ENCODE results near the gene USP54.

The USP54 gene

GRCh38 chr10:73559590-73559989 lies 31.6 kb downstream of the USP54 start:
- Histone ChIP-seq H3K9me3 (ENCODE audit: insufficient read depth, low read depth, low read length) (no peaks in the 10 kb centered on the region), H3K4me1 (ENCODE audit: insufficient read depth, low read length) (no peaks in the 10 kb centered on the region), H3K4me3 (ENCODE audit: low read length) (no peak overlapping the region), H3K36me3 (ENCODE audit: insufficient read depth, low read length) (peaks cover 10% of the 10 kb centered on the region), H3K9ac (ENCODE audit: low read depth, low read length) (no peak overlapping the region), H3K27ac (ENCODE audit: low read depth, low read length) (no peak overlapping the region), H3K27me3 (ENCODE audit: insufficient read depth, low read length) (no peaks in the 10 kb centered on the region)
- WGBS: 97% methylated on average over 4 of the region's 6 CpGs

GRCh38 chr10:73556855-73557254 lies 34.3 kb downstream of the USP54 start:
- 97% methylated on average over 2 of the region's 2 CpGs for WGBS

GRCh38 chr10:73554721-73555120 lies 36.4 kb downstream of the USP54 start:
- Histone ChIP-seq H3K27ac (ENCODE audit: low read depth, low read length) (no peak overlapping the region), H3K4me3 (ENCODE audit: low read length) (no peak overlapping the region), H3K9ac (ENCODE audit: low read depth, low read length) (no peak overlapping the region), H3K4me1 (ENCODE audit: insufficient read depth, low read length) (no peaks in the 10 kb centered on the region; the same call in 1 of the 2 replicates), H3K36me3 (ENCODE audit: insufficient read depth, low read length) (peaks cover 8% of the 10 kb centered on the region), H3K9me3 (ENCODE audit: insufficient read depth, low read depth, low read length) (no peaks in the 10 kb centered on the region), H3K27me3 (ENCODE audit: insufficient read depth, low read length) (no peaks in the 10 kb centered on the region)

More at GRCh38 chr10:73556855-73557254, 34.3 kb downstream of the USP54 start:
- Histone ChIP-seq H3K27ac (ENCODE audit: low read depth, low read length) (no peak overlapping the region), H3K9ac (ENCODE audit: low read depth, low read length) (no peak overlapping the region), H3K27me3 (ENCODE audit: insufficient read depth, low read length) (no peaks in the 10 kb centered on the region), H3K9me3 (ENCODE audit: insufficient read depth, low read depth, low read length) (no peaks in the 10 kb centered on the region), H3K4me3 (ENCODE audit: low read length) (no peak overlapping the region), H3K4me1 (ENCODE audit: insufficient read depth, low read length) (no peaks in the 10 kb centered on the region; the same call in 1 of the 2 replicates), H3K36me3 (ENCODE audit: insufficient read depth, low read length) (peaks cover 8% of the 10 kb centered on the region)

- Histone ChIP-seq H3K27ac (ENCODE audit: low read depth, low read length) (no peak overlapping the region), H3K4me3 (ENCODE audit: low read length) (no peak overlapping the region), H3K4me1 (ENCODE audit: insufficient read depth, low read length) (no peaks in the 10 kb centered on the region; the same call in 1 of the 2 replicates), H3K36me3 (ENCODE audit: insufficient read depth, low read length) (peaks cover 8% of the 10 kb centered on the region), H3K9me3 (ENCODE audit: insufficient read depth, low read depth, low read length) (no peaks in the 10 kb centered on the region), H3K27me3 (ENCODE audit: insufficient read depth, low read length) (no peaks in the 10 kb centered on the region), H3K9ac (ENCODE audit: low read depth, low read length) (no peak overlapping the region)
- WGBS: 100% methylated on average over 2 of the region's 2 CpGs
Measured at GRCh38 chr10:73553761-73554160, 37.4 kb downstream of the USP54 start.

- Histone ChIP-seq H3K4me3 (ENCODE audit: low read length) (no peak overlapping the region), H3K27ac (ENCODE audit: low read depth, low read length) (no peak overlapping the region), H3K9me3 (ENCODE audit: insufficient read depth, low read depth, low read length) (no peaks in the 10 kb centered on the region), H3K4me1 (ENCODE audit: insufficient read depth, low read length) (no peaks in the 10 kb centered on the region; the same call in 1 of the 2 replicates), H3K9ac (ENCODE audit: low read depth, low read length) (no peak overlapping the region), H3K27me3 (ENCODE audit: insufficient read depth, low read length) (no peaks in the 10 kb centered on the region), H3K36me3 (ENCODE audit: insufficient read depth, low read length) (peaks cover 2% of the 10 kb centered on the region; the same call in 1 of the 2 replicates)
- WGBS: 81% methylated on average over 3 of the region's 3 CpGs
Measured at GRCh38 chr10:73552819-73553715, 38.1 kb downstream of the USP54 start.

- no peaks in the 10 kb centered on the region for H3K27me3 ChIP-seq (ENCODE audit: insufficient read depth, low read length)
- no peak overlapping the region for H3K4me3 ChIP-seq (ENCODE audit: low read length)
- WGBS: 90% methylated on average over 1 of the region's 1 CpG
- no peaks in the 10 kb centered on the region; the same call in 1 of the 2 replicates for H3K4me1 ChIP-seq (ENCODE audit: insufficient read depth, low read length)
- no peak overlapping the region for H3K9ac ChIP-seq (ENCODE audit: low read depth, low read length)
- no peak overlapping the region for H3K27ac ChIP-seq (ENCODE audit: low read depth, low read length)
- H3K36me3 ChIP-seq (ENCODE audit: insufficient read depth, low read length): no peaks in the 10 kb centered on the region
- no peaks in the 10 kb centered on the region for H3K9me3 ChIP-seq (ENCODE audit: insufficient read depth, low read depth, low read length)
Measured at GRCh38 chr10:73551515-73551914, 39.6 kb downstream of the USP54 start.

GRCh38 chr10:73545357-73545756 lies 45.8 kb downstream of the USP54 start:
- H3K36me3 ChIP-seq (ENCODE audit: insufficient read depth, low read length): peaks cover 39% of the 10 kb centered on the region
- no peak overlapping the region for H3K9ac ChIP-seq (ENCODE audit: low read depth, low read length)
- H3K4me3 ChIP-seq (ENCODE audit: low read length): no peak overlapping the region
- H3K4me1 ChIP-seq (ENCODE audit: insufficient read depth, low read length): no peaks in the 10 kb centered on the region
- H3K9me3 ChIP-seq (ENCODE audit: insufficient read depth, low read depth, low read length): no peaks in the 10 kb centered on the region
- no peak overlapping the region for H3K27ac ChIP-seq (ENCODE audit: low read depth, low read length)
- 95% methylated on average over 2 of the region's 2 CpGs for WGBS
- H3K27me3 ChIP-seq (ENCODE audit: insufficient read depth, low read length): no peaks in the 10 kb centered on the region

- H3K27me3 ChIP-seq (ENCODE audit: insufficient read depth, low read length): no peaks in the 10 kb centered on the region
- H3K4me1 ChIP-seq (ENCODE audit: insufficient read depth, low read length): no peaks in the 10 kb centered on the region
- H3K4me3 ChIP-seq (ENCODE audit: low read length): no peak overlapping the region
- no peak overlapping the region for H3K27ac ChIP-seq (ENCODE audit: low read depth, low read length)
- H3K9ac ChIP-seq (ENCODE audit: low read depth, low read length): no peak overlapping the region
- no peaks in the 10 kb centered on the region for H3K9me3 ChIP-seq (ENCODE audit: insufficient read depth, low read depth, low read length)
- WGBS: 95% methylated on average over 7 of the region's 7 CpGs
- peaks cover 70% of the 10 kb centered on the region for H3K36me3 ChIP-seq (ENCODE audit: insufficient read depth, low read length)
Measured at GRCh38 chr10:73537709-73538108, 53.4 kb downstream of the USP54 start.

- Histone ChIP-seq H3K4me3 (ENCODE audit: low read length) (no peak overlapping the region), H3K9ac (ENCODE audit: low read depth, low read length) (no peak overlapping the region), H3K4me1 (ENCODE audit: insufficient read depth, low read length) (no peaks in the 10 kb centered on the region), H3K36me3 (ENCODE audit: insufficient read depth, low read length) (peaks cover 67% of the 10 kb centered on the region), H3K27me3 (ENCODE audit: insufficient read depth, low read length) (no peaks in the 10 kb centered on the region), H3K9me3 (ENCODE audit: insufficient read depth, low read depth, low read length) (no peaks in the 10 kb centered on the region), H3K27ac (ENCODE audit: low read depth, low read length) (no peak overlapping the region)
- 95% methylated on average over 1 of the region's 2 CpGs for WGBS
Measured at GRCh38 chr10:73537288-73537687, 53.9 kb downstream of the USP54 start.

- H3K9ac ChIP-seq (ENCODE audit: low read depth, low read length): no peak overlapping the region
- 100% methylated on average over 1 of the region's 1 CpG for WGBS
- peaks cover 53% of the 10 kb centered on the region for H3K36me3 ChIP-seq (ENCODE audit: insufficient read depth, low read length)
- no peaks in the 10 kb centered on the region for H3K27me3 ChIP-seq (ENCODE audit: insufficient read depth, low read length)
- no peaks in the 10 kb centered on the region for H3K9me3 ChIP-seq (ENCODE audit: insufficient read depth, low read depth, low read length)
- H3K4me1 ChIP-seq (ENCODE audit: insufficient read depth, low read length): no peaks in the 10 kb centered on the region
- no peak overlapping the region for H3K4me3 ChIP-seq (ENCODE audit: low read length)
- no peak overlapping the region for H3K27ac ChIP-seq (ENCODE audit: low read depth, low read length)
Measured at GRCh38 chr10:73534857-73535256, 56.3 kb downstream of the USP54 start.

GRCh38 chr10:73529089-73529832 lies 61.9 kb downstream of the USP54 start:
- no peak overlapping the region for H3K4me3 ChIP-seq (ENCODE audit: low read length)
- H3K9ac ChIP-seq (ENCODE audit: low read depth, low read length): no peak overlapping the region
- peaks cover 53% of the 10 kb centered on the region for H3K36me3 ChIP-seq (ENCODE audit: insufficient read depth, low read length)
- no peaks in the 10 kb centered on the region for H3K4me1 ChIP-seq (ENCODE audit: insufficient read depth, low read length)
- 97% methylated on average over 5 of the region's 5 CpGs for whole genome bisulfite sequencing
- H3K27ac ChIP-seq (ENCODE audit: low read depth, low read length): no peak overlapping the region
- H3K27me3 ChIP-seq (ENCODE audit: insufficient read depth, low read length): no peaks in the 10 kb centered on the region
- H3K9me3 ChIP-seq (ENCODE audit: insufficient read depth, low read depth, low read length): no peaks in the 10 kb centered on the region

All from HUES64 (cell line).